Left ventricle myocardium inferior (tissue), 1 donor: ENCODE results near the gene SH3GL1. TPM values are rescaled to one million over a fixed set of nuclear protein-coding genes. Genes with fewer than 3 reads are reported as not detected.

ENCODE experiments used
- DNase-seq: peaks from one replicate; pipeline ENCODE4 v3.0.0-alpha.2; 2020
- H3K27ac ChIP-seq: fragments of 200-600 bp; replicated peaks from 2 replicates; pipeline ENCODE4 v1.8.0; 2021
- H3K27me3 ChIP-seq: fragments of 200-600 bp; 2 replicates; pipeline ENCODE4 v1.8.0; 2021; ENCODE audit warnings: low read depth
- H3K36me3 ChIP-seq: fragments of 200-600 bp; 2 replicates; pipeline ENCODE4 v1.8.0; 2021
- H3K4me1 ChIP-seq: fragments of 200-600 bp; 2 replicates; pipeline ENCODE4 v1.8.0; 2021
- H3K4me3 ChIP-seq: fragments of 200-600 bp; 2 replicates; pipeline ENCODE4 v1.8.0; 2021; ENCODE audit warnings: mild to moderate bottlenecking, moderate library complexity
- H3K9me3 ChIP-seq: fragments of 200-600 bp; replicated peaks from 2 replicates; pipeline ENCODE4 v1.8.0; 2021
- intact Hi-C: fragments of 100-400 bp; cut with micrococcal nuclease; formaldehyde crosslinking; loops from one replicate; pipeline ENCODE4 v1.11.0; 2022
- long read RNA-seq: library from polyadenylated mRNA; unstranded; transcript quantifications from one replicate; pipeline ENCODE4 v2.0.0, GENCODE V29; 2021
- total RNA-seq: library from RNA; stranded (reverse); fragmentation: NEBNext Ultra II Directional; extraction: Animal tissue kit (Norgen Biotek cat#: 25700); gene quantifications from one replicate; pipeline ENCODE4 v1.2.1, GENCODE V29; 2021
- TF ChIP-seq, protein P1 (sequence below): fragments of 200-600 bp; IDR thresholded peaks from 2 replicates; pipeline ENCODE4 v1.8.0; 2021; ENCODE audit warnings: antibody characterized with exemption, mild to moderate bottlenecking, borderline replicate concordance
- donor health status: DM: no; HTN: yes; CAD: no; lungs with severe emphysema.

The SH3GL1 gene, protein sequence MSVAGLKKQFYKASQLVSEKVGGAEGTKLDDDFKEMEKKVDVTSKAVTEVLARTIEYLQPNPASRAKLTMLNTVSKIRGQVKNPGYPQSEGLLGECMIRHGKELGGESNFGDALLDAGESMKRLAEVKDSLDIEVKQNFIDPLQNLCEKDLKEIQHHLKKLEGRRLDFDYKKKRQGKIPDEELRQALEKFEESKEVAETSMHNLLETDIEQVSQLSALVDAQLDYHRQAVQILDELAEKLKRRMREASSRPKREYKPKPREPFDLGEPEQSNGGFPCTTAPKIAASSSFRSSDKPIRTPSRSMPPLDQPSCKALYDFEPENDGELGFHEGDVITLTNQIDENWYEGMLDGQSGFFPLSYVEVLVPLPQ
- total RNA-seq = 18.6 TPM
- long read RNA-seq, transcript SH3GL1-201 (10 exons, 2,516 nt) = major isoform, 47 of 69 reads
- long read RNA-seq, partial matches to known transcripts = 6 of 69 reads
- long read RNA-seq, other reads (novel, unspliced or antisense) = 16 of 69 reads

DNA sequence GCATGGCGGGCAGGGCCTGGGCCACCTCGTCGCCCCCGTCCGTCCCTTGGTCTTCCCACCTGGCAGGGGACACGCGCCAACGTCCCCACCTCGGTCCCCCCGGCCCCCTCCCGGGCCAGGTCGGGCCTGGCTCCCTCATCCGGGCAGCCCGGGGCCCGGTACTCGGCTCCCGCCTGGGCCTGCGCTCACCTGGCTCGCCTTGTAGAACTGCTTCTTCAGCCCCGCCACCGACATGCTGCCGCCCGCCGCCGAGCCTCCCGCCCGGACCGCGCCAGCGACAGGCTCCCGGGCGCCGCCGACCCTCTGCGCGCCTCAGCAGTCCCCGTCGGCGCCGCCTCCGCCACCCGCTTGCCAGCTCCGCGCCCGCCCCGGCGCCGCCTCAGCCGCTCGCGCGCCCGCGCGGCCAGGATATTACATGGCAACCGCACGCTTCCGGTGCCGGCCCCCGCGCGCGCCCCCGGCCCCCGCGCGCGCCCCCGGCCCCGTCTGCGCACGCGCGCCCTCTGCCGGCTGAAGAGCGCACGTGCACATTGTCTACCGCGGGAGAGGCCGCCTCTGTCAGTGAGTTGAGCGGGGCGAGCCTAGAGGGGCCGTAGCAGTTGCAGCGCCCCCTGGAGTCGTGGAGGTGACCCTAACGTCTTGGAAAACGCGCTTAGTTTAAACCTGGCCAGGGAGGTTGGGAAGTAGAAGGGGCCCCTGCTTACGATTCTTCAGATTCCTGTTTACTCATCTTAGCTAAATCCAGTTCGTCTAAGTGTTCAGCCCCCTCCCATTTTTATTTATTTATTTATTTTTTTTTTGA lies at the start of gene SH3GL1:
Gene SH3GL1 (minus strand): TSS at position 413 of the 802 bp plus-strand sequence. CDS start 179 bp downstream, at position 234.
- peaks cover 67% of the 10 kb centered on the region for H3K4me1 ChIP-seq
- DNase-seq = peak; percentile 91
- no peaks in the 10 kb centered on the region for H3K9me3 ChIP-seq
- no peaks in the 10 kb centered on the region for H3K27me3 ChIP-seq
- peaks cover 6% of the 10 kb centered on the region for H3K36me3 ChIP-seq
- H3K4me3 ChIP-seq = peak within 1 kb of the TSS; percentile 87
- TF ChIP-seq, protein P1, sequence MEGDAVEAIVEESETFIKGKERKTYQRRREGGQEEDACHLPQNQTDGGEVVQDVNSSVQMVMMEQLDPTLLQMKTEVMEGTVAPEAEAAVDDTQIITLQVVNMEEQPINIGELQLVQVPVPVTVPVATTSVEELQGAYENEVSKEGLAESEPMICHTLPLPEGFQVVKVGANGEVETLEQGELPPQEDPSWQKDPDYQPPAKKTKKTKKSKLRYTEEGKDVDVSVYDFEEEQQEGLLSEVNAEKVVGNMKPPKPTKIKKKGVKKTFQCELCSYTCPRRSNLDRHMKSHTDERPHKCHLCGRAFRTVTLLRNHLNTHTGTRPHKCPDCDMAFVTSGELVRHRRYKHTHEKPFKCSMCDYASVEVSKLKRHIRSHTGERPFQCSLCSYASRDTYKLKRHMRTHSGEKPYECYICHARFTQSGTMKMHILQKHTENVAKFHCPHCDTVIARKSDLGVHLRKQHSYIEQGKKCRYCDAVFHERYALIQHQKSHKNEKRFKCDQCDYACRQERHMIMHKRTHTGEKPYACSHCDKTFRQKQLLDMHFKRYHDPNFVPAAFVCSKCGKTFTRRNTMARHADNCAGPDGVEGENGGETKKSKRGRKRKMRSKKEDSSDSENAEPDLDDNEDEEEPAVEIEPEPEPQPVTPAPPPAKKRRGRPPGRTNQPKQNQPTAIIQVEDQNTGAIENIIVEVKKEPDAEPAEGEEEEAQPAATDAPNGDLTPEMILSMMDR = peak; percentile 89
- intact Hi-C loops = no loop called here
- H3K27ac ChIP-seq = peak within 1 kb of the TSS; percentile 95

DNA sequence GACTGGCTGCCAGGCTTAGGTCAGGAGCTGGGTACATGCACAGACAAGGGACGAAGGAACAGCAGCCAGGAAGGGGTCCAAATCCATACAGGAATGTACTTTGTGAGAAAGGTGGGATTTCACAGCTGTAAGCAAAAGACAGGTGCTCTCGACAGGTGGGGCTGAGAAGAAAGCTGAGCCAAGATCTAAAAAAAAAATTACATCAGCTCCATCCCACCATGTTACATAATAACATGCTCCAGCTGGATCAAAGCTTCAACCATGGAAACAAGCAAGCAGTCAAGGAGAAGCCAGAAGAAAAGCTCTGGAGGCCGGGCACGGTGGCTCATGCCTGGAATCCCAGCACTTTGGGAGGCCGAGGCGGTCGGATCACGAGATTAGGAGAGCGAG lies 49.3 kb upstream of the SH3GL1 start:
- Histone ChIP-seq H3K27me3 (no peaks in the 10 kb centered on the region), H3K27ac (peak overlapping the region; percentile 78), H3K4me1 (peaks cover 27% of the 10 kb centered on the region), H3K9me3 (no peaks in the 10 kb centered on the region), H3K4me3 (no peak overlapping the region), H3K36me3 (peaks cover 98% of the 10 kb centered on the region)
- intact Hi-C loops = no loop called here
- DNase-seq = no peak
- TF ChIP-seq, protein P1 = no peak

DNA sequence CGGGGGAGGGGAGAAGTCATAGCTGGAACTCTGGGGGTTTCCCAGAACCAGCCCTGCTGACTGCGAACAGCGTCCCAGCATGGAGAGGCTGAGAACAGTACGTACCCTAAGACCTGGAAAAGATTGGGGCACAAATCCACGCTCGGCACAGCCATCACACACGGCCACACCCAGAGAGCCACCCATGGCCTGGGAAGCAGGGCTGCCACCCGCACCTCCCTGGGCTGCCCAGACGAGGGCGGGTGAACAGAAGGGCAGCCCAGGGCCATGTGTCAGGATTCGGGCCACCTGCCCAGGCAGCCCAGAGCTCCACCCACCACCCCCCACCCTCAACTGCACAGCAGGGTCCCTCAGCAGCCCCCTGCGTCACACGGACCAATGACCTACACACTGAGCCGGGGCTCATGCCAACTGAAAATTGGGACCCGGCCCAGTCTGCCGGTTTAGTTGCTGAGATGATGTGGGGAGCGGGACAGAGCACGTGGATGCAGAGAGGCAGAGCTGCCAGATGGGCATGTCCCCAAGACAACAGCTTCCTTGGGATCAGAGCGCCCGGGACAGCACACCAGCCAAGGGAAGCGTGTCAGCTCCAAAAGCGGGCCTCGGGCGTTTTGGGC lies 48.8 kb upstream of the SH3GL1 start:
- Histone ChIP-seq H3K4me1 (peaks cover 22% of the 10 kb centered on the region), H3K36me3 (peaks cover 100% of the 10 kb centered on the region), H3K9me3 (no peaks in the 10 kb centered on the region), H3K4me3 (peak overlapping the region; percentile 2), H3K27ac (peak overlapping the region; percentile 78), H3K27me3 (no peaks in the 10 kb centered on the region)
- intact Hi-C loops = no loop called here
- peak; percentile 85 for DNase-seq
- TF ChIP-seq, protein P1 = peak; percentile 46

DNA sequence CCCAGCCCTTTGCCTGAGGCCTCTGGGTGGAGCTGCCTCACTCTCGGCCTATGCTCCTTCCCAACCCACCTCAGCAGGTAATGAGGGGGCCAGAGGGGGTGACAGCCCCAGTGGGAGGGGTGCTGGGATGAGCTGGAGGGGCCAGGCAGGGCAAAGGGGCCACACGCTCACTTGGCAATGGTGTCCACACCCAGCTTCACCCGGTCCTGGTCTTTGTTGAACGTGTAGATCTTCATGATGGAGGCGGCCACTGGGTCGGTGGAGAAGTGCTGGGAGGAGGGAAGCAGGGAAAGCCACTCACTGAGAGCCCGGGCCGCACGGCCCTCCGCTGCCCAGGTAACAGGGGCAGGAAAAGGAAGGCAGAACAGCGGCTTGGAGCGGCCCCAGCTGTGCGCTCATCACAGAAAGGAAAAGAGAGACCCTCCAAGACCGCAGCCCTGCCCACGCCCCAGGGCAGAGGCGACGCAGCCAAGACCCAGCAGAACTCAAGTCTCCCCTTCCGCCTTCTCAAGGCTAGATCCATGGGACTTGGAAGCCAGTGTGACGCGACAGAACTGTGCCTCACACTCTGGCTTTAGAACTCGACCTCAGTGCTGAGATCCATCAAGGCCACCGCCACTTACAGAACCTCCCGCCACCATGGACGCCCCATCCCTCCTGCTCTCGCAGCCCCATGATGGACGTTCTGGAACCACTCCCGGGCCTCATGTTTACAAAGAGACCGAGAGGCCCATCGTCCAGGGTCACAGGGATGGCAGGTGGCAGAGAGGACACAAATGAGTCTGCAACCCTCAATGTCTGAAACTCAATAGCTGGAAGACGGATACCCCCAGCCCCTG lies 48.0 kb upstream of the SH3GL1 start:
- H3K4me1 ChIP-seq = peaks cover 16% of the 10 kb centered on the region
- TF ChIP-seq, protein P1 = no peak

More for the DNA sequence above, 48.0 kb upstream of the SH3GL1 start:
- DNase-seq = no peak
- Histone ChIP-seq H3K27me3 (no peaks in the 10 kb centered on the region), H3K9me3 (no peaks in the 10 kb centered on the region), H3K36me3 (peaks cover 95% of the 10 kb centered on the region), H3K27ac (peak overlapping the region; percentile 78), H3K4me3 (peak overlapping the region; percentile 2)
- intact Hi-C loops = no loop called here
